Right lobe of liver (tissue), 6 donors: ENCODE data around the gene NKX2-3. TPM values are rescaled to one million over a fixed set of nuclear protein-coding genes. Genes with fewer than 3 reads are reported as not detected.
A peak's percentile ranks its signal among the peaks of the same experiment; 100 is the strongest.

ENCODE experiments used
- ATAC-seq, 4 donors: fragments of 200-7000 bp; cut with Tn5 transposase; one replicate each; pipeline ENCODE4 v1.9.1; 2020; ENCODE audit warnings: mild to moderate bottlenecking in 4 of 4, moderate library complexity in 4 of 4
- DNase-seq, 3 donors: peaks; one replicate each; pipeline ENCODE4 v3.0.0-alpha.2; 2020
- H3K27ac ChIP-seq, 3 donors: fragments of 200-600 bp; one replicate each; pipeline ENCODE4 v1.8.0; 2022
- H3K27me3 ChIP-seq, 2 donors: fragments of 200-600 bp; one replicate each; pipeline ENCODE4 v1.8.0; 2022
- H3K36me3 ChIP-seq, 4 donors: fragments of 200-600 bp; sonication (generic) in 1 of 4; one replicate each; pipeline versions ENCODE4 v1.5.1 to v1.8.0; 2017 to 2022; ENCODE audit warnings: control low read depth in 1 of 4
- H3K4me1 ChIP-seq, 4 donors: fragments of 200-600 bp; sonication (generic) in 1 of 4; one replicate each; pipeline versions ENCODE4 v1.5.1 to v1.8.0; 2017 to 2022; ENCODE audit warnings: control low read depth in 1 of 4
- H3K4me3 ChIP-seq, 3 donors: fragments of 200-600 bp; one replicate each; pipeline ENCODE4 v1.8.0; 2022
- H3K9me3 ChIP-seq, 4 donors: fragments of 200-600 bp; sonication (generic) in 1 of 4; one replicate each; pipeline versions ENCODE4 v1.5.1 to v1.8.0; 2017 to 2022; ENCODE audit warnings: control low read depth in 1 of 4
- CTCF ChIP-seq, 4 donors: fragments of 200-600 bp in 3 of 4; fragments of 450-650 bp in 1 of 4; IDR thresholded peaks; one replicate each; pipeline versions ENCODE4 v1.5.1 to v1.8.0; 2016 to 2022; ENCODE audit warnings: antibody characterized with exemption in 4 of 4, mild to moderate bottlenecking in 2 of 4
- POLR2A ChIP-seq: fragments of 450-650 bp; IDR thresholded peaks from one replicate; pipeline ENCODE4 v1.6.1; 2017; ENCODE audit warnings: antibody characterized with exemption, mild to moderate bottlenecking
- WGBS: methylation state at CpG from one replicate; pipeline ENCODE4 v1.1.6; 2018; ENCODE audit warnings: low coverage, low lambda C conversion rate; ENCODE audit not compliant: insufficient coverage; ENCODE audit errors: missing lambda C conversion rate; 5-methylcytosine and 5-hydroxymethylcytosine counted together
- intact Hi-C, 2 donors: fragments of 100-400 bp; cut with DNase I; formaldehyde crosslinking; loops; one replicate each; pipeline versions ENCODE4 v1.11.2 to v1.14.1; 2022
- total RNA-seq, 6 experiments: library from RNA; depleted of rRNA in 2 of 6; stranded (reverse); fragments of >200 nt in 2 of 6; fragmentation: NEBNext Ultra II Directional in 3 of 6; extraction: Animal tissue kit (Norgen Biotek cat#: 25700) in 3 of 6; gene quantifications; one replicate each; pipeline versions ENCODE4 v1.1.0 to v1.2.4, GENCODE V29; 2016 to 2023
- donor health status: DM: no; HTN: yes; CAD: no.
- donor health status: DM: no; HTN: no; CAD: no.
- donor health status: DM: no; HTN: no; CAD: no.
- donor health status: DM: no; HTN: yes; CAD: no.
- donor health status: DM: no; HTN: yes; CAD: no.

The NKX2-3 gene
- total RNA-seq, 6 experiments from 2014 or later = 0.18 TPM; not detected in 5

- H3K9me3 ChIP-seq = no peaks in the 10 kb centered on the region
- peaks cover 13 to 73% of the 10 kb centered on the region in 2 donors for H3K27me3 ChIP-seq
- no peak overlapping the region for H3K27ac ChIP-seq
- H3K4me1 ChIP-seq = no peaks in the 10 kb centered on the region
- DNase-seq (no peak), ATAC-seq (no peak)
- no peaks in the 10 kb centered on the region for H3K36me3 ChIP-seq
- 6% methylated on average over 20 of the region's 22 CpGs for WGBS
- TF ChIP-seq CTCF (IDR thresholded peaks at IDR 0.05) (no peak), POLR2A (no peak)
- intact Hi-C loops = no loop called here
- H3K4me3 ChIP-seq = no peak overlapping the region
Measured at GRCh38 chr10:99529591-99530107, 3.1 kb upstream of the NKX2-3 start.

- no peak overlapping the region for H3K4me3 ChIP-seq
- peaks cover 0 to under 1% (median 0%) of the 10 kb centered on the region in 4 donors for H3K4me1 ChIP-seq
- H3K9me3 ChIP-seq = no peaks in the 10 kb centered on the region
- H3K36me3 ChIP-seq = no peaks in the 10 kb centered on the region
- intact Hi-C loops = no loop called here
- H3K27ac ChIP-seq = no peak overlapping the region
- H3K27me3 ChIP-seq = peaks cover 17 to 72% of the 10 kb centered on the region in 2 donors
- ATAC-seq (peak in 1 of 4 donors; percentile 30), DNase-seq (peak in 1 of 3 donors; percentile 60)
- TF ChIP-seq CTCF (IDR thresholded peaks at IDR 0.05) = no peak
- TF ChIP-seq POLR2A = no peak
- 11% methylated on average over 29 of the region's 46 CpGs for WGBS
Measured at GRCh38 chr10:99530108-99531025, 2.4 kb upstream of the NKX2-3 start.

GRCh38 chr10:99531026-99531695, 1.6 kb upstream of the NKX2-3 start:
- TF ChIP-seq CTCF (IDR thresholded peaks at IDR 0.05) (no peak), POLR2A (no peak)
- H3K9me3 ChIP-seq = no peaks in the 10 kb centered on the region
- H3K27me3 ChIP-seq = peaks cover 24 to 78% of the 10 kb centered on the region in 2 donors
- H3K36me3 ChIP-seq = no peaks in the 10 kb centered on the region
- intact Hi-C loops = no loop called here
- WGBS = 12% methylated on average over 28 of the region's 40 CpGs
- H3K27ac ChIP-seq = no peak overlapping the region
- no peak for DNase-seq
- no peak for ATAC-seq
- H3K4me1 ChIP-seq = peaks cover 0 to 8% (median 0%) of the 10 kb centered on the region in 4 donors
- H3K4me3 ChIP-seq = no peak overlapping the region

GRCh38 chr10:99531696-99532593, 797 bp upstream of the NKX2-3 start:
- no peak overlapping the region for H3K4me3 ChIP-seq
- H3K9me3 ChIP-seq = no peaks in the 10 kb centered on the region
- TF ChIP-seq POLR2A (no peak), CTCF (IDR thresholded peaks at IDR 0.05) (no peak)
- H3K4me1 ChIP-seq = peaks cover 0 to 14% (median 0%) of the 10 kb centered on the region in 4 donors
- DNase-seq (no peak), ATAC-seq (no peak)
- H3K27ac ChIP-seq = no peak overlapping the region
- peaks cover 28 to 83% of the 10 kb centered on the region in 2 donors for H3K27me3 ChIP-seq
- intact Hi-C loops = no loop called here
- H3K36me3 ChIP-seq = no peaks in the 10 kb centered on the region
- WGBS = 34% methylated on average over 21 of the region's 25 CpGs
